Spleen (tissue), 11 donors: ENCODE results near the gene UBXN11. TPM values are rescaled to one million over a fixed set of nuclear protein-coding genes. Genes with fewer than 3 reads are reported as not detected.
A peak's percentile ranks its signal among the peaks of the same experiment; 100 is the strongest.

Source experiments
- DNase-seq: peaks from one replicate; pipeline ENCODE4 v3.0.0-alpha.2; 2020
- H3K27ac ChIP-seq, 8 donors: fragments of 200-600 bp; sonication (generic) in 7 of 8; 1 replicate in 4 of 8; 2 replicates in 4 of 8; pipeline versions ENCODE4 v1.5.0 to v1.8.0; 2016 to 2021; ENCODE audit warnings: inconsistent platforms in 4 of 8, mild to moderate bottlenecking in 4 of 8, moderate library complexity in 1 of 8
- H3K27me3 ChIP-seq, 7 donors: fragments of 200-600 bp; sonication (generic) in 6 of 7; replicated peaks in 1 of 7; 1 replicate in 4 of 7; 2 replicates in 3 of 7; pipeline versions ENCODE4 v1.5.0 to v1.8.0; 2016 to 2021; ENCODE audit warnings: inconsistent platforms in 3 of 7, mild to moderate bottlenecking in 1 of 7
- H3K36me3 ChIP-seq, 6 donors: fragments of 200-600 bp; sonication (generic) in 5 of 6; 1 replicate in 4 of 6; 2 replicates in 2 of 6; pipeline versions ENCODE4 v1.5.0 to v1.8.0; 2016 to 2021; ENCODE audit warnings: inconsistent platforms in 2 of 6
- H3K4me1 ChIP-seq, 6 donors: fragments of 200-600 bp; sonication (generic) in 5 of 6; 1 replicate in 3 of 6; 2 replicates in 3 of 6; pipeline versions ENCODE4 v1.5.0 to v1.8.0; 2016 to 2021; ENCODE audit warnings: inconsistent platforms in 3 of 6
- H3K4me3 ChIP-seq, 8 donors: fragments of 200-600 bp; sonication (generic) in 7 of 8; 1 replicate in 4 of 8; 2 replicates in 4 of 8; pipeline versions ENCODE4 v1.5.0 to v1.8.0; 2016 to 2021; ENCODE audit warnings: inconsistent platforms in 4 of 8, mild to moderate bottlenecking in 4 of 8, moderate library complexity in 2 of 8
- H3K9me3 ChIP-seq, 8 donors: fragments of 200-600 bp; sonication (generic) in 7 of 8; 1 replicate in 4 of 8; 2 replicates in 4 of 8; pipeline versions ENCODE4 v1.5.0 to v1.8.0; 2016 to 2021; ENCODE audit warnings: inconsistent platforms in 4 of 8
- CTCF ChIP-seq, 11 experiments: fragments of 200-600 bp in 7 of 11; fragments of 450-650 bp in 4 of 11; sonication (generic) in 4 of 11; IDR thresholded peaks in 8 of 11; conservative IDR thresholded peaks in 3 of 11; 1 replicate in 7 of 11; 2 replicates in 4 of 11; pipeline versions ENCODE4 v1.4.0 to v1.8.0; 2016 to 2021; ENCODE audit warnings: antibody characterized with exemption in 11 of 11, inconsistent platforms in 4 of 11, mild to moderate bottlenecking in 1 of 11
- POLR2A ChIP-seq, 3 donors: fragments of 450-650 bp; IDR thresholded peaks; one replicate each; pipeline ENCODE4 v1.5.1; 2017; ENCODE audit warnings: antibody characterized with exemption in 3 of 3, mild to moderate bottlenecking in 1 of 3
- POLR2AphosphoS5 ChIP-seq, 3 donors: sonication (generic); formaldehyde crosslinking; IDR thresholded peaks; one replicate each; pipeline ENCODE4 v1.5.1; 2017; ENCODE audit warnings: antibody characterized with exemption in 3 of 3
- WGBS, 5 donors: extraction: QIAGEN DNeasy Blood & Tissue Kit in 3 of 5; methylation state at CpG; one replicate each; pipeline versions ENCODE4 v1.1.5 to v1.1.7; 2013 to 2018; 5-methylcytosine and 5-hydroxymethylcytosine counted together
- intact Hi-C: fragments of 100-400 bp; cut with DNase I; formaldehyde crosslinking; loops from one replicate; pipeline ENCODE4 v1.15.0; 2023; ENCODE audit warnings: low total_unique reads
- polyA plus RNA-seq, 3 donors: library from polyadenylated mRNA; stranded (reverse); fragments of 200-250 nt; gene quantifications; one replicate each; pipeline ENCODE4 v1.2.1, GENCODE V29; 2013
- total RNA-seq, 7 donors: library from RNA; depleted of rRNA in 3 of 7; stranded (reverse); fragments of >200 nt in 3 of 7; fragmentation: NEBNext Ultra II Directional in 4 of 7; extraction: Animal tissue kit (Norgen Biotek cat#: 25700) in 4 of 7; gene quantifications; one replicate each; pipeline versions ENCODE4 v1.1.0 to v1.2.1, GENCODE V29; 2016 to 2021
- donor health status: healthy with polysubstance abuse.
- donor health status: DM: no; HTN: no; CAD: no; lungs with moderate emphysema.
- donor health status: DM: no; HTN: no; CAD: no.
- donor health status: Bipolar disorder and iron deficiency.
- donor health status: healthy.
- donor health status: DM: no; HTN: no; CAD: no.
- donor health status: DM: yes; HTN: yes; CAD: no.

Gene UBXN11
- total and polyA plus RNA-seq, 10 donors, result 25.1 to 67.8 (median 49.2) TPM

- TF ChIP-seq POLR2AphosphoS5 (IDR thresholded peaks at IDR 0.05) (no peak), POLR2A (IDR thresholded peaks at IDR 0.05) (no peak)
- H3K4me3 ChIP-seq, result peak overlapping the region; percentile 57 to 91 (median 74)
- peaks cover 0 to 3% (median 0%) of the 10 kb centered on the region in 6 donors for H3K36me3 ChIP-seq
- H3K27ac ChIP-seq, result peak overlapping the region; percentile 81 to 94 (median 90)
- DNase-seq, result no peak
- H3K27me3 ChIP-seq, result no peaks in the 10 kb centered on the region
- intact Hi-C loops, result no loop called here
- H3K9me3 ChIP-seq, result no peaks in the 10 kb centered on the region
- H3K4me1 ChIP-seq, result peaks cover 3 to 39% (median 17%) of the 10 kb centered on the region in 6 donors
- 2 to 4% (median 2%) methylated on average over 30 of the region's 30 CpGs for WGBS, 5 donors
Observed at GRCh38 chr1:26234644-26235370, 71.6 kb downstream of the UBXN11 start.

GRCh38 chr1:26233903-26234643 is 72.4 kb downstream of the UBXN11 start, which contains the start of gene CEP85:
Gene CEP85, plus strand, starts transcription at chr1:26234200. Its CDS starts 5,584 bp downstream, at chr1:26239784.
- 0 to 1% (median 0%) methylated on average over 44 to 73 of the region's 73 CpGs for WGBS, 5 donors
- H3K27me3 ChIP-seq, result no peaks in the 10 kb centered on the region
- no peaks in the 10 kb centered on the region for H3K36me3 ChIP-seq
- H3K4me3 ChIP-seq, result peak within 1 kb of the TSS; percentile 57 to 91 (median 74)
- H3K4me1 ChIP-seq, result peaks cover 3 to 39% (median 17%) of the 10 kb centered on the region in 6 donors
- TF ChIP-seq POLR2A (IDR thresholded peaks at IDR 0.05), result peak in 1 of 3 donors; percentile 52
- TF ChIP-seq CTCF (IDR thresholded peaks at IDR 0.05 in 8 of 11, conservative IDR thresholded peaks at IDR 0.05 in 3 of 11), result peak; percentile 89 to 97 (median 96)
- peak; percentile 85 to 95 (median 92) for TF ChIP-seq POLR2AphosphoS5 (IDR thresholded peaks at IDR 0.05)
- H3K9me3 ChIP-seq, result no peaks in the 10 kb centered on the region
- H3K27ac ChIP-seq, result peak within 1 kb of the TSS; percentile 81 to 94 (median 90)
- intact Hi-C loops, result no loop called here
- DNase-seq, result peak; percentile 99

Other genes starting within 250 kb of the UBXN11 start
- gene TRIM63, start 239.0 kb downstream of the UBXN11 start, total RNA-seq, result under 1 TPM in 2 of 7 donors, not detected in 5; 0.19 to 0.61 TPM
- under 1 TPM; 0.13 to 0.33 (median 0.30) TPM for gene TRIM63, start 239.0 kb downstream of the UBXN11 start, polyA plus RNA-seq
- gene PDIK1L, start 194.8 kb downstream of the UBXN11 start, total RNA-seq, result 10 to 100 TPM in 5 of 7 donors, 1 to 10 TPM in 2; 7.7 to 14.1 (median 11.6) TPM
- gene PDIK1L, start 194.8 kb downstream of the UBXN11 start, polyA plus RNA-seq, result 1 to 10 TPM; 2.5 to 3.1 (median 3.1) TPM
- gene FAM110D, start 147.6 kb downstream of the UBXN11 start, total RNA-seq, result 1 to 10 TPM in 6 of 7 donors, under 1 TPM in 1; 0.76 to 5.9 (median 1.8) TPM
- 1 to 10 TPM in 1 of 3 donors, under 1 TPM in 2; 0.44 to 1.2 (median 0.91) TPM for gene FAM110D, start 147.6 kb downstream of the UBXN11 start, polyA plus RNA-seq
- gene C1orf232, start 137.7 kb downstream of the UBXN11 start, total RNA-seq, result not detected
- not detected for gene C1orf232, start 137.7 kb downstream of the UBXN11 start, polyA plus RNA-seq
- gene ZNF593, start 136.7 kb downstream of the UBXN11 start, total RNA-seq, result 10 to 100 TPM; 13.5 to 27.8 (median 19.6) TPM
- gene ZNF593, start 136.7 kb downstream of the UBXN11 start, polyA plus RNA-seq, result 100 to 1,000 TPM in 1 of 3 donors, 10 to 100 TPM in 2; 74.9 to 104 (median 80.3) TPM
- gene ZNF593OS, start 134.8 kb downstream of the UBXN11 start, total RNA-seq, result not detected
- under 1 TPM; 0.26 to 0.43 (median 0.26) TPM for gene ZNF593OS, start 134.8 kb downstream of the UBXN11 start, polyA plus RNA-seq
- 1 to 10 TPM; 1.0 to 5.5 (median 3.7) TPM for gene CNKSR1, start 129.1 kb downstream of the UBXN11 start, total RNA-seq
- 1 to 10 TPM in 2 of 3 donors, under 1 TPM in 1; 0.68 to 2.0 (median 1.0) TPM for gene CNKSR1, start 129.1 kb downstream of the UBXN11 start, polyA plus RNA-seq
- gene CATSPER4, start 116.0 kb downstream of the UBXN11 start, total RNA-seq, result not detected
- under 1 TPM in 1 of 3 donors, not detected in 2; 0.03 TPM for gene CATSPER4, start 116.0 kb downstream of the UBXN11 start, polyA plus RNA-seq
- 10 to 100 TPM in 5 of 7 donors, 1 to 10 TPM in 2; 7.8 to 14.9 (median 10.8) TPM for gene CEP85, start 72.4 kb downstream of the UBXN11 start, total RNA-seq
- 1 to 10 TPM; 3.9 to 5.2 (median 4.2) TPM for gene CEP85, start 72.4 kb downstream of the UBXN11 start, polyA plus RNA-seq
- gene SH3BGRL3, start 26.6 kb downstream of the UBXN11 start, total RNA-seq, result 100 to 1,000 TPM; 139 to 261 (median 233) TPM
- 100 to 1,000 TPM; 249 to 319 (median 286) TPM for gene SH3BGRL3, start 26.6 kb downstream of the UBXN11 start, polyA plus RNA-seq
- gene CD52, start 11.3 kb upstream of the UBXN11 start, total RNA-seq, result 100 to 1,000 TPM; 206 to 422 (median 301) TPM
- 1,000 to 10,000 TPM; 2,248 to 3,726 (median 2,540) TPM for gene CD52, start 11.3 kb upstream of the UBXN11 start, polyA plus RNA-seq
- 1 to 10 TPM in 1 of 7 donors, under 1 TPM in 1, not detected in 5; 0.87 to 1.1 TPM for gene CRYBG2, start 47.5 kb upstream of the UBXN11 start, total RNA-seq
- gene CRYBG2, start 47.5 kb upstream of the UBXN11 start, polyA plus RNA-seq, result 1 to 10 TPM; 1.2 to 3.4 (median 1.5) TPM
- gene ZNF683, start 66.1 kb upstream of the UBXN11 start, total RNA-seq, result under 1 TPM in 5 of 7 donors, not detected in 2; 0.17 to 0.74 (median 0.49) TPM
- gene ZNF683, start 66.1 kb upstream of the UBXN11 start, polyA plus RNA-seq, result 1 to 10 TPM in 1 of 3 donors, under 1 TPM in 2; 0.38 to 1.5 (median 0.83) TPM
- not detected for gene LIN28A, start 104.2 kb upstream of the UBXN11 start, total RNA-seq
- gene LIN28A, start 104.2 kb upstream of the UBXN11 start, polyA plus RNA-seq, result not detected
- 10 to 100 TPM; 30.1 to 48.8 (median 35.7) TPM for gene DHDDS, start 125.7 kb upstream of the UBXN11 start, total RNA-seq
- 10 to 100 TPM; 11.1 to 17.1 (median 16.5) TPM for gene DHDDS, start 125.7 kb upstream of the UBXN11 start, polyA plus RNA-seq
- 100 to 1,000 TPM; 191 to 350 (median 249) TPM for gene HMGN2, start 165.8 kb upstream of the UBXN11 start, total RNA-seq
- 1,000 to 10,000 TPM in 1 of 3 donors, 100 to 1,000 TPM in 2; 680 to 1,036 (median 684) TPM for gene HMGN2, start 165.8 kb upstream of the UBXN11 start, polyA plus RNA-seq
- gene RPS6KA1, start 223.1 kb upstream of the UBXN11 start, total RNA-seq, result 100 to 1,000 TPM; 109 to 173 (median 131) TPM
- gene RPS6KA1, start 223.1 kb upstream of the UBXN11 start, polyA plus RNA-seq, result 10 to 100 TPM; 45.8 to 57.5 (median 51.0) TPM